ENCODE measurements around the gene STIL. TPM values are rescaled to one million over a fixed set of nuclear protein-coding genes. Genes with fewer than 3 reads are reported as not detected.
"Not testable (repeated sequence)": the region's sequence is repeated elsewhere in the genome, so short reads cannot be mapped to it uniquely, and the experiment has no call there.

STIL gene
- total RNA-seq, 1 donor from 2014 or later: 19.7 TPM

GRCh38 chr1:47295579-47295978 lies 18.4 kb downstream of the STIL start:
- H3K4me3 Mint-ChIP-seq: no peak overlapping the region
- H3K27ac Mint-ChIP-seq: no peak overlapping the region

DNA sequence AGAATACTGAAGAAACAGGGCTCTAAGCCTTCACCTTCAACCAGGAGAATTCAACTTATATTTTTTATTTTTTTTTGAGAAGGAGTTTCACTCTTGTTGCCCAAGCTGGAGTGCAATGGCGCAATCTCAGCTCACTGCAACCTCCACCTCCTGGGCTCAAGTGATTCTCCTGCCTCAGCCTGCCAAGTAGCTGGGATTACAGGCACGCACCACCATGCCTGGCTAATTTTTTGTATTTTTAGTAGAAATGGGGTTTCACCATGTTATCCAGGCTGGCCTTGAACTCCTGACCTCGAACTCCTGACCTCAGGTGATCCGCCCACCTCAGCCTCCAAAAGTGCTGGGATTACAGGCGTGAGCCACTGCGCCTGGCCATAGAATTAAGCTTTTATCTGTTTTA lies 19.1 kb downstream of the STIL start:
- H3K27me3 Mint-ChIP-seq; H3K4me3 Mint-ChIP-seq; H3K4me1 Mint-ChIP-seq (ENCODE audit: unreplicated experiment); DNase-seq (ENCODE audit: extremely low spot score, unreplicated experiment); H3K9me3 Mint-ChIP-seq; H3K36me3 Mint-ChIP-seq; H3K27ac Mint-ChIP-seq: not testable (repeated sequence)

More at GRCh38 chr1:47295579-47295978, 18.4 kb downstream of the STIL start:
- Mint-ChIP-seq H3K36me3 (peaks cover 6% of the 10 kb centered on the region), H3K9me3 (no peaks in the 10 kb centered on the region), H3K27me3 (no peaks in the 10 kb centered on the region), H3K4me1 (ENCODE audit: unreplicated experiment) (no peaks in the 10 kb centered on the region)
- DNase-seq (ENCODE audit: extremely low spot score, unreplicated experiment): no peak
- TF ChIP-seq, protein P1, sequence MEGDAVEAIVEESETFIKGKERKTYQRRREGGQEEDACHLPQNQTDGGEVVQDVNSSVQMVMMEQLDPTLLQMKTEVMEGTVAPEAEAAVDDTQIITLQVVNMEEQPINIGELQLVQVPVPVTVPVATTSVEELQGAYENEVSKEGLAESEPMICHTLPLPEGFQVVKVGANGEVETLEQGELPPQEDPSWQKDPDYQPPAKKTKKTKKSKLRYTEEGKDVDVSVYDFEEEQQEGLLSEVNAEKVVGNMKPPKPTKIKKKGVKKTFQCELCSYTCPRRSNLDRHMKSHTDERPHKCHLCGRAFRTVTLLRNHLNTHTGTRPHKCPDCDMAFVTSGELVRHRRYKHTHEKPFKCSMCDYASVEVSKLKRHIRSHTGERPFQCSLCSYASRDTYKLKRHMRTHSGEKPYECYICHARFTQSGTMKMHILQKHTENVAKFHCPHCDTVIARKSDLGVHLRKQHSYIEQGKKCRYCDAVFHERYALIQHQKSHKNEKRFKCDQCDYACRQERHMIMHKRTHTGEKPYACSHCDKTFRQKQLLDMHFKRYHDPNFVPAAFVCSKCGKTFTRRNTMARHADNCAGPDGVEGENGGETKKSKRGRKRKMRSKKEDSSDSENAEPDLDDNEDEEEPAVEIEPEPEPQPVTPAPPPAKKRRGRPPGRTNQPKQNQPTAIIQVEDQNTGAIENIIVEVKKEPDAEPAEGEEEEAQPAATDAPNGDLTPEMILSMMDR (conservative IDR thresholded peaks at IDR 0.05): no peak

- not testable (repeated sequence) for H3K9me3 Mint-ChIP-seq; H3K4me1 Mint-ChIP-seq (ENCODE audit: unreplicated experiment); H3K4me3 Mint-ChIP-seq; DNase-seq (ENCODE audit: extremely low spot score, unreplicated experiment); H3K27me3 Mint-ChIP-seq; H3K36me3 Mint-ChIP-seq; H3K27ac Mint-ChIP-seq
Observed at GRCh38 chr1:47288116-47288515, 25.8 kb downstream of the STIL start.

GRCh38 chr1:47280142-47280541 lies 33.8 kb downstream of the STIL start:
- H3K4me1 Mint-ChIP-seq (ENCODE audit: unreplicated experiment): no peaks in the 10 kb centered on the region
- TF ChIP-seq, protein P1 (conservative IDR thresholded peaks at IDR 0.05): no peak
- H3K27me3 Mint-ChIP-seq: no peaks in the 10 kb centered on the region
- no peak overlapping the region for H3K27ac Mint-ChIP-seq
- H3K4me3 Mint-ChIP-seq: no peak overlapping the region
- H3K36me3 Mint-ChIP-seq: peaks cover 12% of the 10 kb centered on the region
- no peak for DNase-seq (ENCODE audit: extremely low spot score, unreplicated experiment)
- no peaks in the 10 kb centered on the region for H3K9me3 Mint-ChIP-seq

GRCh38 chr1:47276850-47277249 lies 37.1 kb downstream of the STIL start:
- Mint-ChIP-seq H3K27me3 (no peaks in the 10 kb centered on the region), H3K27ac (no peak overlapping the region), H3K36me3 (peaks cover 12% of the 10 kb centered on the region), H3K4me1 (ENCODE audit: unreplicated experiment) (no peaks in the 10 kb centered on the region), H3K4me3 (no peak overlapping the region), H3K9me3 (no peaks in the 10 kb centered on the region)
- no peak for DNase-seq (ENCODE audit: extremely low spot score, unreplicated experiment)
- TF ChIP-seq, protein P1 (conservative IDR thresholded peaks at IDR 0.05): no peak

- not testable (repeated sequence) for DNase-seq (ENCODE audit: extremely low spot score, unreplicated experiment); H3K27me3 Mint-ChIP-seq; H3K27ac Mint-ChIP-seq; H3K9me3 Mint-ChIP-seq; H3K4me3 Mint-ChIP-seq; H3K4me1 Mint-ChIP-seq (ENCODE audit: unreplicated experiment)
- peaks cover 11% of the 10 kb centered on the region for H3K36me3 Mint-ChIP-seq
Observed at GRCh38 chr1:47275811-47276210, 38.1 kb downstream of the STIL start.

DNA sequence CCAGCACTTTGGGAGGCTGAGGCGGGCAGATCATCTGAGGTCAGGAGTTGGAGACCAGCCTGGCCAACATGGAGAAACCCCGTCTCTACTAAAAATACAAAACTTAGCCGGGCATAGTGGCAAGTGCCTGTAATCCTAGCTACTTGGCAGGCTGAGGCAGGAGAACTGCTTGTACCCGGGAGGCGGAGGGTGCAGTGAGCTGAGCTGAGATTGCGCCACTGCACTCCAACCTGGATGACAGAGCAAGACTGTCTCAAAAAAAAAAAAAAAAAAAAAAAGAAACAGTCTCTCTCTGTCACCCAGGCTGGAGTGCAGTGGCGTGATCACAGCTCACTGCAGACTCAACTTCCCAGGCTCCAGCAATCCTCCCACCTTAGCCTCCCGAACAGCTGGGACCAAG lies 48.4 kb downstream of the STIL start:
- H3K27ac Mint-ChIP-seq; H3K9me3 Mint-ChIP-seq; H3K27me3 Mint-ChIP-seq; H3K4me3 Mint-ChIP-seq; DNase-seq (ENCODE audit: extremely low spot score, unreplicated experiment); H3K4me1 Mint-ChIP-seq (ENCODE audit: unreplicated experiment): not testable (repeated sequence)
- peaks cover 15% of the 10 kb centered on the region for H3K36me3 Mint-ChIP-seq

- H3K9me3 Mint-ChIP-seq: no peaks in the 10 kb centered on the region
- no peak for DNase-seq (ENCODE audit: extremely low spot score, unreplicated experiment)
- peaks cover 10% of the 10 kb centered on the region for H3K36me3 Mint-ChIP-seq
- TF ChIP-seq, protein P1 (conservative IDR thresholded peaks at IDR 0.05): peak; percentile 82
- H3K27me3 Mint-ChIP-seq: no peaks in the 10 kb centered on the region
- no peak overlapping the region for H3K27ac Mint-ChIP-seq
- H3K4me1 Mint-ChIP-seq (ENCODE audit: unreplicated experiment): no peaks in the 10 kb centered on the region
- H3K4me3 Mint-ChIP-seq: no peak overlapping the region
Observed at GRCh38 chr1:47262787-47263413, 51.0 kb downstream of the STIL start.

Measured in type B pancreatic cell (in vitro differentiated cells).